ENCODE measurements around the gene ANXA2R.
"Not testable (repeated sequence)": the region's sequence is repeated elsewhere in the genome, so short reads cannot be mapped to it uniquely, and the experiment has no call there.

Gene ANXA2R, protein sequence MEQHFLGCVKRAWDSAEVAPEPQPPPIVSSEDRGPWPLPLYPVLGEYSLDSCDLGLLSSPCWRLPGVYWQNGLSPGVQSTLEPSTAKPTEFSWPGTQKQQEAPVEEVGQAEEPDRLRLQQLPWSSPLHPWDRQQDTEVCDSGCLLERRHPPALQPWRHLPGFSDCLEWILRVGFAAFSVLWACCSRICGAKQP

DNA sequence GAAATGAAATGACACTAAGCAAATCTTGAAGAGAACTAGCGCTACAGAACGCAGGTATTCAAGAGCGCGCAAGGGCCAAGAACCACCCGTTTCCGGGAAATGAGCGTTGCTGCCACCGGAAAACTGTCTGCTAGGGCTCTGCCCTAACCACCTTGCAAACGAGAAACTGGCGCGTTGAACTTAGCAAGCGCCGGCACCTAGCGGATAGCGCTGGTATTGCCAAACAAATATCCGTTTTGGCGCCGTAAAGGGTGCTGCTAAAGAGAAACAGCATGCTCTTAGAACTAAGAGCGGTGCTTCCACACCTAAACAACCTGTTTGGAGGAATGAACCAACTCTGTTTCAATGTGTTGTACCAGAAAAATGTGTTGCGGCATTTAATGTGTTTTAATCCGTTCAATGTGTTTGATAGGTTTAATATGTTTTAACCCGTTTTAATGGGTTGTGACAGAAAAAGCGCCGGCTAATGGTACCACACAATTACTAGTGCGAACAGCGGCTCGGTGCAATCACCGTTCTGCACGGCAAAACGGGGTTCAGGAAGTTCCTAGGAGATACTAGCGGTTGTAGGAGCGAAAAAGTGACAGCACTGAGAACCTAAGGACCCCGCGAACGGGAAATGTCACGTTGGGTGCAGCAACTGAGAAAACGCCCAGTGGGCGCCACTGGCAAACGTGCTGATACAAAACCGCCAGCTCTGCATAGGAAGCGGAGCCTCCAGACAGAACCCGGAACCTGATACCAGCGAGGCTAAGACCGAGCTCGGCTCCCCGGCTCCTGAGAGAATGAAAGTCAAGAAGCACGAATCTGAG, at the start of gene ANXA2R:
TSS of gene ANXA2R (minus strand) at position 33 of the 812 bp plus-strand sequence. CDS start 273 bp downstream, outside the sequence.
- Histone ChIP-seq H3K9ac (no peak within 1 kb of the TSS), H3K4me1 (no peaks in the 10 kb centered on the region), H3K79me2 (no peaks in the 10 kb centered on the region), H3K27me3 (ENCODE audit: control insufficient read depth, insufficient read depth, low read length) (peaks cover 28% of the 10 kb centered on the region), H3K27ac (peak within 1 kb of the TSS; percentile 98), H3K9me3 (ENCODE audit: control insufficient read depth, low read length) (no peaks in the 10 kb centered on the region), H2AFZ (peak within 1 kb of the TSS; percentile 97), H3K36me3 (ENCODE audit: control insufficient read depth, insufficient read depth, low read length) (no peaks in the 10 kb centered on the region), H3K4me3 (ENCODE audit: low read depth, low read length) (peak within 1 kb of the TSS; percentile 66), H3K4me2 (ENCODE audit: low read length) (peak within 1 kb of the TSS; percentile 68)
- TF ChIP-seq, protein P1, sequence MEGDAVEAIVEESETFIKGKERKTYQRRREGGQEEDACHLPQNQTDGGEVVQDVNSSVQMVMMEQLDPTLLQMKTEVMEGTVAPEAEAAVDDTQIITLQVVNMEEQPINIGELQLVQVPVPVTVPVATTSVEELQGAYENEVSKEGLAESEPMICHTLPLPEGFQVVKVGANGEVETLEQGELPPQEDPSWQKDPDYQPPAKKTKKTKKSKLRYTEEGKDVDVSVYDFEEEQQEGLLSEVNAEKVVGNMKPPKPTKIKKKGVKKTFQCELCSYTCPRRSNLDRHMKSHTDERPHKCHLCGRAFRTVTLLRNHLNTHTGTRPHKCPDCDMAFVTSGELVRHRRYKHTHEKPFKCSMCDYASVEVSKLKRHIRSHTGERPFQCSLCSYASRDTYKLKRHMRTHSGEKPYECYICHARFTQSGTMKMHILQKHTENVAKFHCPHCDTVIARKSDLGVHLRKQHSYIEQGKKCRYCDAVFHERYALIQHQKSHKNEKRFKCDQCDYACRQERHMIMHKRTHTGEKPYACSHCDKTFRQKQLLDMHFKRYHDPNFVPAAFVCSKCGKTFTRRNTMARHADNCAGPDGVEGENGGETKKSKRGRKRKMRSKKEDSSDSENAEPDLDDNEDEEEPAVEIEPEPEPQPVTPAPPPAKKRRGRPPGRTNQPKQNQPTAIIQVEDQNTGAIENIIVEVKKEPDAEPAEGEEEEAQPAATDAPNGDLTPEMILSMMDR (IDR thresholded peaks at IDR 0.05), result peak; percentile 27

DNA sequence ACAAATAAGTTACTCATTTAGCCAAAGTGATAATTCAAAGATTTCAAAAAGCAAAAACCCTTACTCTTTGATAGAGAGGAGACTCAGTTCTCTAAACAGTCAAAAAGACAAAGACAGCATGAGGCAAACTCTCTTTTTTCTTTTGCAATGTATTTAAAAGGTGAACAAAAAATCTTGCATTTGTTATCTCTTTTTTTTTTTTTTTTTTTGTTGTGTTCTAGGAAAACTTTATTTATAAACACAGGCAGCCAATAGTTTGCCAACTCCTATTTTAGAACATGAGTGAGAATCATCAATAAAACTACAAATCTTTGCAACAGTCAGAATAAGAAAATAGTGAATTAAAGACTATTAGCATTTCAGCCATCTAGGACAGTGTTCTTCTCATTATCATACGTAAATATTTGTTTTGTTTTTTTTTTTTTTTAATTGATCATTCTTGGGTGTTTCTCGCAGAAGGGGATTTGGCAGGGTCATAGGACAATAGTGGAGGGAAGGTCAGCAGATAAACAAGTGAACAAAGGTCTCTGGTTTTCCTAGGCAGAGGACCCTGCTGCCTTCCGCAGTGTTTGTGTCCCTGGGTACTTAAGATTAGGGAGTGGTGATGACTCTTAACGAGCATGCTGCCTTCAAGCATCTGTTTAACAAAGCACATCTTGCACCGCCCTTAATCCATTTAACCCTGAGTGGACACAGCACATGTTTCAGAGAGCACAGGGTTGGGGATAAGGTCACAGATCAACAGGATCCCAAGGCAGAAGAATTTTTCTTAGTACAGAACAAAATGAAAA, 46.2 kb upstream of the ANXA2R start:
- H3K9me3 ChIP-seq (ENCODE audit: control insufficient read depth, low read length); H3K27ac ChIP-seq; H3K79me2 ChIP-seq; H3K9ac ChIP-seq; H3K27me3 ChIP-seq (ENCODE audit: control insufficient read depth, insufficient read depth, low read length); H2AFZ ChIP-seq; H3K36me3 ChIP-seq (ENCODE audit: control insufficient read depth, insufficient read depth, low read length); H3K4me1 ChIP-seq; H3K4me3 ChIP-seq (ENCODE audit: low read depth, low read length); H3K4me2 ChIP-seq (ENCODE audit: low read length): not testable (repeated sequence)

DNA sequence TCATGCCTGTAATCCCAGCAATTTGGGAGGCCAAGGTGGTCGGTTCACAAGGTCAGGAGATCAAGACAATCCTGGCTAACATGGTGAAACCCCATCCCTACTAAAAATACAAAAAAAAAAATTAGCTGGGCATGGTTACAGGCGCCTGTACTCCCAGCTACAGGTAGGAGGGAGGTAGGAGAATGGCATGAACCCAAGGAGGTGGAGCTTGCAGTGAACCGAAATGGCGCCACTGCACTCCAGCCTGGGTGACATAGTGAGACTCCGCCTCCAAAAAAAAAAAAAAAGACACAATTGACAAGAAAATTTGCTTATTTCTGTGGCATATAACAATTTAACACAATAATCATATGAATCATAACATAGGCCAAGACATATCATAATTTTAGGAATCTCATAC, 45.3 kb upstream of the ANXA2R start:
- no peak overlapping the region for H3K4me3 ChIP-seq (ENCODE audit: low read depth, low read length)
- H2AFZ ChIP-seq, result no peak overlapping the region
- no peak overlapping the region for H3K27ac ChIP-seq
- peaks cover 2% of the 10 kb centered on the region for H3K9me3 ChIP-seq (ENCODE audit: control insufficient read depth, low read length)
- H3K4me2 ChIP-seq (ENCODE audit: low read length), result no peak overlapping the region
- TF ChIP-seq, protein P1 (IDR thresholded peaks at IDR 0.05), result no peak
- no peaks in the 10 kb centered on the region for H3K27me3 ChIP-seq (ENCODE audit: control insufficient read depth, insufficient read depth, low read length)
- no peak overlapping the region for H3K9ac ChIP-seq
- H3K79me2 ChIP-seq, result peaks cover 4% of the 10 kb centered on the region
- H3K4me1 ChIP-seq, result no peaks in the 10 kb centered on the region
- H3K36me3 ChIP-seq (ENCODE audit: control insufficient read depth, insufficient read depth, low read length), result no peaks in the 10 kb centered on the region

DNA sequence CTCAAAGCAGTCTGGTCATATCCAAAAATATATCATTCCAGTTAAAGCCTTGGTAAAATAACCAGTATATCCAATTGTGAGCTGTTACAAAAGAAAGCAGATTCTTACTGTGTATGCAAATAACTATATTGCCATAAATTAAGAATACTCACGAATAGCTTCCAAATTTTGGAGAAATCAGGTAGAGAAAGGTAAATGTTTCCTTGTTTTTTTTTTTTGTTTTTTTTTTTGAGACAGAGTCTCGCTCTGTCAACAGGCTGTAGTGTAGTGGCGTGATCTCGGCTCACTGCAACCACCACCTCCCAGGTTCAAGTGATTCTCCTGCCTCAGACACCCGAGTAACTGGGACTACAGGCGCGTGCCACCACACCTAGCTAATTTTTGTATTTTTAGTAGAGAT, 44.3 kb upstream of the ANXA2R start:
- H3K9me3 ChIP-seq (ENCODE audit: control insufficient read depth, low read length); H3K9ac ChIP-seq; H3K27ac ChIP-seq; H3K79me2 ChIP-seq; H3K27me3 ChIP-seq (ENCODE audit: control insufficient read depth, insufficient read depth, low read length); H3K4me2 ChIP-seq (ENCODE audit: low read length); H3K36me3 ChIP-seq (ENCODE audit: control insufficient read depth, insufficient read depth, low read length); H3K4me3 ChIP-seq (ENCODE audit: low read depth, low read length); H2AFZ ChIP-seq; H3K4me1 ChIP-seq: not testable (repeated sequence)

DNA sequence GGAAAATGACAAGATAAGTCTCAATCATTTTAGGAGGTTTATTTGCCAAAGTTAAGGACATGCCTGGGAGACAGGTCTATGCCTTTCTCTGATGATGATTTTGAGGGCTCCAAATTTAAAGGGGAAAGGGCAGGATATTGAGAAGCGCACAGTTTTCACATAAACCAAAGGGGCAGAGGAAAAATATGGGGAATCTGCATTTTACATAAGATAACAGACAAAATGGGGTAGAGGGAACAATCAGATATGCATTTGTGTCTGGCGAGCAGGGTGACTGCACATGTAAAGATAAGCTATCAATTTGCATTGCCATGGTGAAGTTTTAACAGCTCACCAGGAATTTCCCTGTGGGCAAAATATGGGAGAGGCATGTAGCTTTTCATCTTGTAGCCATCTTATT, 41.2 kb upstream of the ANXA2R start:
- H3K79me2 ChIP-seq; H3K36me3 ChIP-seq (ENCODE audit: control insufficient read depth, insufficient read depth, low read length); H3K4me1 ChIP-seq; H3K9me3 ChIP-seq (ENCODE audit: control insufficient read depth, low read length); H3K9ac ChIP-seq; H2AFZ ChIP-seq; H3K4me3 ChIP-seq (ENCODE audit: low read depth, low read length); H3K27ac ChIP-seq; H3K4me2 ChIP-seq (ENCODE audit: low read length); H3K27me3 ChIP-seq (ENCODE audit: control insufficient read depth, insufficient read depth, low read length): not testable (repeated sequence)

DNA sequence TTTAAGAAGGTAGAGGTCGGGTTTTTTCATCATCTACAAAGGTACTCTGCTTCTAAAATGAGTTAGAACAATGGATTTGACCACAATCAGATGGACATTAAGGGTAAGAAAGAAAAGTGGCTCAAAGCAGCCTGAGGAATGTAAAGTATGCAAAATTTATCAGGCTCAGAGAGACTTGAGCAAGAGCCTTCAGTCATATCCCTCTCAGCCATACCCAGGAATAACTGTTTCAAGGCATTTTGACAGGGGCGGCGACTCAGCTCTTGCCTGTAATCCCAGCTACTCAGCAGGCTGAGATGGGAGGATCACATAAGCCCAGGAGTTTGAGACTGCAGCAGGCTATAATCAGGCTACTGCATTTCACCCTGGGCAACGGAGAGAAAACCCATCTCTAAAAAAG, 38.8 kb upstream of the ANXA2R start:
- H3K4me1 ChIP-seq, result no peaks in the 10 kb centered on the region
- no peak overlapping the region for H3K4me2 ChIP-seq (ENCODE audit: low read length)
- H3K36me3 ChIP-seq (ENCODE audit: control insufficient read depth, insufficient read depth, low read length), result no peaks in the 10 kb centered on the region
- no peak overlapping the region for H3K4me3 ChIP-seq (ENCODE audit: low read depth, low read length)
- no peaks in the 10 kb centered on the region for H3K9me3 ChIP-seq (ENCODE audit: control insufficient read depth, low read length)
- H2AFZ ChIP-seq, result no peak overlapping the region
- H3K9ac ChIP-seq, result no peak overlapping the region
- H3K27ac ChIP-seq, result no peak overlapping the region
- TF ChIP-seq, protein P1 (IDR thresholded peaks at IDR 0.05), result no peak
- peaks cover 9% of the 10 kb centered on the region for H3K79me2 ChIP-seq
- no peaks in the 10 kb centered on the region for H3K27me3 ChIP-seq (ENCODE audit: control insufficient read depth, insufficient read depth, low read length)

DNA sequence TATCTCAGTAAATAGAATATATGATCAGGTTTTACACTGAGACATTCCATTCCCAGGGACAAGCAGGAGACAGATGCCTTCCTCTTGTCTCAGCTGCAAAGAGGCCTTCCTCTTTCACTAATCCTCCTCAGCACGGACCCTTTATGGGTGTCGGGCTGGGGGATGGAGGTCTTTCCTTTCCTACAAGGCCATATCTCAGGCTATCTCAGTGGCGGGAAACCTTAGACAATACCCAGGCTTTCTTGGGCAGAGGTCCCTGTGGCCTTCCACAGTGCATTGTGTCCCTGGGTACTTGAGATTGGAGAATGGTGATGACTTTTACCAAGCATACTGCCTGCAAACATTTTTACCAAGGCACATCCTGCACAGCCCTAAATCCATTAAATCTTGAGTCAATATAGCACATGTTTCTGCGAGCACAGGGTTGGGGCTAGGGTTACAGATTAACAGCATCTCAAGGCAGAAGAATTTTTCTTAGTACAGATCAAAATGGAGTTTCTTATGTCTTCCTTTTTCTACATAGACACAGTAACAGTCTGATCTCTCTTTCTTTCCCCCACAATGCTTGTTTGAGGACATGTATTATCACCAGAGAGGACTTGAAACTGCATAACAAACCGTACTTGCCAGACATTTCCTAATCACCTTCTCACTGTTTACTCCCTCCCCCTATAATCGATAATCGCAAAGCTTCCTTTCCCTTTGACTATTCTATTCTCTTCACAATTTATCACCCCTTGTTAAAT, 37.5 kb upstream of the ANXA2R start:
- not testable (repeated sequence) for H3K36me3 ChIP-seq (ENCODE audit: control insufficient read depth, insufficient read depth, low read length); H3K9ac ChIP-seq; H3K27ac ChIP-seq

More for the DNA sequence above, 37.5 kb upstream of the ANXA2R start:
- not testable (repeated sequence) for H2AFZ ChIP-seq; H3K4me3 ChIP-seq (ENCODE audit: low read depth, low read length); H3K9me3 ChIP-seq (ENCODE audit: control insufficient read depth, low read length); H3K4me2 ChIP-seq (ENCODE audit: low read length); H3K4me1 ChIP-seq; H3K27me3 ChIP-seq (ENCODE audit: control insufficient read depth, insufficient read depth, low read length)
- peaks cover 20% of the 10 kb centered on the region for H3K79me2 ChIP-seq
